ELF-1 (cell line): Measurements from ENCODE around the gene NMRAL1.

Source experiments
- DNase-seq: peaks from one replicate; pipeline ENCODE4 v3.0.0-alpha.2; 2016; ENCODE audit warnings: low read depth, low spot score

The NMRAL1 gene

DNA sequence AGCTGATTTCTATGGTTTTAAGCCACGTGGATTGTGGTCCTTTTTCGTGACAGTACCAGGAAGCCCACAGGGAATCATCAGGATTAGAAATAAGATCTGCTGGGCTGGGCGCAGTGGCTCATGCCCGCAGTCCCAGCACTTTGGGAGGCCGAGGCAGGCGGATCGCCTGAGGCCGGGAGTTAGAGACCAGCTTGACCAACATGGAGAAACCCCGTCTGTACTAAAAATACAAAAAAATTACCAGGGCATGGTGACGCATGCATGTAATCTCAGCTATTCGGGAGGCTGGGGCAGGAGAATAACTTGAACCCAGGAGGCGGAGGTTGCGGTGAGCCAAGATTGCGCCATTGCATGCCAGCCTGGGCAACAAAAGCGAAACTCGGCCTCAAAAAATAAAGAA lies 6.5 kb downstream of the NMRAL1 start:
- no peak for DNase-seq

DNA sequence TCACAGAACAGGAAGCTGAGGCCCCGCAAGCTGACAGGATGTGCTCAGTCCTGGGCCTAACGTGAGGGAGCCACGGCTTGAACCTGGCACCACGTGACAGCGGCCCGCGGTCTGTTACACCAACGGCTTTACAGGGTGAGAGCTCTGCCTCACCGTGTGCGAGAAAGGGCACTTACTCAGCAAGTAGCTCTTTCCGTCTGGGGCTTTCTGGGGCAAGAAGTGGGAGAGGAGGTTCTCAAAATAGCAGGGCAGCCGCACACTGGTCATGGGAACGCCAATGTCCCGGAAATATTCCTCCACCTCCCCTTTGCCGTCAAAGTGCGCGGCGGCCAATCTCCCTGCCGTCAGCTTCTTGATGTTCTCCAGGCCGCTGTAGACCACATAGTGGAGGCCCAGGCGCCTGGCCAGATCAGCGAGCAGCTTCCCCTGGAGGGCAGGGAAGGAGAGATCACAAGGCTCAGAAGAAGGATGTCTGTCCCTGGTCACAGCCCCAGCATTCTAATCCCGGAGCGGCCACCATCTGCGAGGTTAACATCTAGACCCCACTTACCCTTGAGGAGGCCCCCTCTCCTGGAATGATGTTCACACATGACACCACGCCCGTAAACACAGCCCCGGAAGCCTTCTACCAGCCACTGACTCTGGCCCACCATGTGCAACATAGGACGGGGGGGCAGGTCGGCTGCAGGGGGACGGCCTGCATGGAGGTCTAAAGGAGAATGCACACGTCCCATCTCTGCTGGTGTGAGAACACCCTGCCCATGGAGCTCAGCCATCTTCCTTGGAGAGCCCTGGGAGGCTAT lies 8.2 kb downstream of the NMRAL1 start:
- no peak for DNase-seq

DNA sequence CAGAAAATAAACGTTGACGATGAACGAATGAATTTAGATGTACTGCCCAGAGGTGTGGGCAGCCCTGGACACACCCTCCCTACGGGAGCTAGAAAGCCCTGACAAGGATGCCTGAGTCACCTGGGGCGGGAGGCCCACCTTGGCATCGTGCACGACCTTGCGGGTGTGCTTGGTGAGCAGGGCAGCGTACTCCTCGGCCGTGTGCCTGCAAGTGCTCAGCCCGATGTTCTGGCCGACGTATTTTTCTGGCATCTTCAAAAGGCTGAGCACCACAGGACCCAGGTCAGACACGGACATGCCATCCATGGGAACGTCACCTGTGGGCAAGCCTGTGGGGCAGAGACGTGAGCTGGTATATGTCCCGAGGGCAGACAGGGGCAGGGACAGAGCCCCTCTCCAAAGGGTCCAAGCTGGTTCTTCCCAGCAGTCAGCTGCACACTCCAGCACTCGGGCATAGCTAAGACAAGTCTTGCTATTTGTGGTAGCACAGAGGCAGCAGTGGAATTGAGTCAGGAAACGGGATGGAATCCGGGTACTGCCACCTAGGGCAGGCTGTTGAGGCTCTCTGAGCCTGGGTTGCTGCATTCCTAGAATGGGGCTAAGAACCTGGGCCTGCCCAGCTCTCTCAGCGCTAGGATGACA lies 10.8 kb downstream of the NMRAL1 start:
- no peak for DNase-seq

DNA sequence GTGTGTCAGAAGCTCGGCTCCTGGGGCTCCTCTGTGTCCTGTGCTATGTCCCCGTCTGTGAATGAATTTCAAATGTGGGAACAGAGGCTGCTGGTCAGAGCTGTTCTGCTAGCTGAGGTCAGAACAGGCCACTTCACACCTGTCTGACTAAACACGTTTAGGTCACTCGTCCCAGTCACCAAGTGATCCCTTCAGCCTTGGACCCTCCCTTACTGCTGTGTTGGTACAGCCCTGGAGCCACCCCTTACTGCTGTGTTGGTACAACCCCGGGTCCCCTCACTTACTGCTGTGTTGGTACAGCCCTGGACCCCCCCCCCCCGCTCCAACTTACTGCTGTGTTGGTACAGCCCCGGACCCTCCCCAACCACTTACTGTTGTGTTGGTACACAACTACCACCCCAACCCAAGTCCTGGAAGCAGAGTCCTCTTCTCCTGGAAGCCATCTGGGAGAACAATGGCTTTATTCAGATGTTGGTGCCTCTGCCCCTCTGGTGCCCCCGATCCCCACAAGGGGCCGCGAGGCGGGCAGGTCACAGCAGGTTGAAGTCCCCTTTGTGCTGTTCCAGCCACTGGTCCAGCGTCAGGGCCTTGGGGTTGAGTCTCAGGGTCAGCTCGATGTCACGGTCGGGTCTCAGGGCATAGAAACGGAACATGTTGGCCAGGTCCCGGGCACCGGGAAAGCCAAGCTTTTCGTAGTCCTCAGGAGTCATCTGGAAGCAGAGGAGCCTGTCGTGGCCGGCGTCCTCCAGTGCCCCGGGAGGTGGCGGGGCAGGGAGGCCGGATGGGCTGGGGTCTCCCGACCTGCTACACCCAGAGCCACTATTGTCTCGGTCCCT lies 13.0 kb downstream of the NMRAL1 start:
- DNase-seq, result no peak

DNA sequence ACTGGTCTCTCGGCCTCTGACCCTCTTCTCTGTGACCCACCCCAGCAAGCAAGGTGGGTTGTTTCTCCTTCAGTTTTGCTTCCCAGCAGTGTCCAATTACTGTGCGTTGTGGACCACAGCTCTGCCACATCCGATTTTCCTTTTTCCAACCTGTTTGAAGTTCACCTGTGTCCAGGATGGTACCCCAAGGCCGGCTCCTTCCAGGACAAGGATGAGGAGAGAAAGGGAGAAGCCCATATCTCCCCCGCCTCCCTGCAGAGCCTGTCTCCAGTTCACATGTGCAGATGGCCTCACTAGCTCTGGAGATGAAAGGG lies 13.5 kb downstream of the NMRAL1 start:
- DNase-seq, result no peak

DNA sequence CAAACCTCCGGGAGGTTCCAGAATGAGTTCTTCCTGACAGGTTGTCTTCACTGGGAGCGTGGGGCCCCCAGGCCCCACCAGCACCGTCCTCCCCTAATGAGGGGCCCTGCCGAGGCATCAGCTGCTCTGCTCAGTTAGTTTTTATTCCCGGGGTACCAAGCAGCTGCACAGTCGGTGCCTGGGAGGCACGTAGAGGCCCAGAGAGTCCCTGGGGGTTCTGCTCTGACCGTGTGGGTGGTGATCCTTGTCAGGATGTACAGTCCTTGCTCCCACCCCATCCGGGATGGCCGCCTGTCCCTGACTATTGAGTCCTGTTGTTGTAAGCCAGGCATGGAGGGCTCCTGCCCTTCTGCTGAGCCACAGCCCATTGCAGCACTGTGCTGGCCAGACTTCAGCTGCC lies 18.5 kb downstream of the NMRAL1 start:
- DNase-seq, result no peak

DNA sequence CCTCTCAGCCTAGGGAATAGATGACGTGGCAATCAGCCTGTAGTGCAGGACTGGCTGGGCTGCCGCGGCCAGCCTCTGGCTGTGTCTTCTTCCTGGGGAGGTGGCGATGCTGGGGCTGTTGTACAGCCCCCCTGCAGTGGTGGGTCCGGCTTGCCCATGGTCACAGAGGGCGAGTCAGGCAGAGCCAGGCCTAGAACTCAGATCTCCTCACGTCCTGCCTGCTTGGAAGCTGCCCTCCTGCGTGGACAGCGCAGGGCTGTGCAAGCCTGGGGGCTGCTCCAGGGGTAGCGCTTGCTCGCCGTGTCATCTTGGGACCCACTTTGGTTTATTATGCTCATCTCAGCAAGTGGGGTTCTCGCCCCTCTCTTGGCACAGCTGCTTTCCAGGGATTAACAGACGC lies 19.3 kb downstream of the NMRAL1 start:
- DNase-seq, result no peak

DNA sequence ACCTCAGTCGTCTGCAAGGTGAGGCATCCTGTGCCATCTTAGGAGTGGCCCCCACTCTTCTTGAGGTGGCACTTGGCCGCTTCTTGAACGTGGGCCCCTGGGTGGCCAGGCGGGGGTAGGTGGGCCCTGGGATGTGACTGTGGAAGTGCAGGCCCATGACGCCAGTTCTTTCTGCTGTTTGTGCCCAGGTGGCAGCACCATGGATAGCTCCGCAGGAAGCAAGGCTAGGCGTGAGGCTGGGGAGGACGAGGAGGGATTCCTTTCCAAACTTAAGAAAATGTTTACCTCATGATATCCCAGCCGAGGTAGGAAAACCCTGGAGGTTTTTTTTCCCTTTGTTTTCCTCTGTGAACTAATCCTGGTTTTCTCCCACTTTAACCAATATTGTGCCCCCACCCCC lies 19.8 kb downstream of the NMRAL1 start:
- no peak for DNase-seq

DNA sequence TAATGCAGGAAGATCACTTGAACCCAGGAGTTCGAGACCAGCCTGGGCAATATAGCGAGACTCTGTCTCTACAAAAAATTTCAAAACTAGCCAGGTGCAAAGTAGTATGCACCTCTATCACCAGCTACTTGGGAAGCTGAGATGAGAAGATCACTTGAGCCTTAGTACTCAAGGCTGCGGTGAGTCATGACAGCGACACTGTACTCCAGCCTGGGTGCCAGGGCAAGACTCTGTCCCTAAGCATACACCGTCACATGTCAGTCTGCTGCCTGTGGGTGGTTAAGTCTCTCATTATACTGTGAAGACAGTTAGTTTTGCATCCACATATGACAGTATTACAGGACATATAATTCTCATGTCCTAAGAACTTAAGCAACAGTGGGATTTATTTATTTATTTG lies 21.8 kb downstream of the NMRAL1 start:
- DNase-seq, result no peak

DNA sequence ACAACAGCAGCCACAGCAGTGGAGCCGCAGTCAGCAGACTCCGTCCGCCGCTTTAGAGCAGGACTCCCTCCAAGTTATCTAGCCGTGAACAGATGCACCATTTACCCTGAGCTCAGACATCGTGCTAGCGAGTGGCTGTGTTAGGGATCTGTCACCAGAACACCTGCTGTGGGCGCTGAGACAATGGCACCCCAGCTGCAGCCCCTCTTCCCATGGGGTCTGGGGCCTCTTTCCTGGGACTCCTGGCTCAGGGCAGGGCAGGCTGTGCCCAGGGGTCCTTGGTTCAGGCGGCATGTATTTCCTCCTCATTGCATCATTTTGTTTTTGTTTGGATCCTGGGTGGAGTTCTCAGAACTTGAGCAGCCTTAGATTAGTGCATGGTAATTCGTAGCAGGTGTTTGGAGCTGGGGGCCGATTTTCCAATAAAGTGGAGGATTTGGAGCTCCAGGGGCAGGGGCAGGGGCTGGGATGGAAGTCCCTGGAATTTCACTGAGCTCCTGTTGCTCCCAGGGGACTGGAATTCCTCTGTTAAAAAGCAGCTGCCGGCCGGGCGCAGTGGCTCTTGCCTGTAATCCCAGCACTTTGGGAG lies 23.4 kb downstream of the NMRAL1 start:
- DNase-seq, result no peak

DNA sequence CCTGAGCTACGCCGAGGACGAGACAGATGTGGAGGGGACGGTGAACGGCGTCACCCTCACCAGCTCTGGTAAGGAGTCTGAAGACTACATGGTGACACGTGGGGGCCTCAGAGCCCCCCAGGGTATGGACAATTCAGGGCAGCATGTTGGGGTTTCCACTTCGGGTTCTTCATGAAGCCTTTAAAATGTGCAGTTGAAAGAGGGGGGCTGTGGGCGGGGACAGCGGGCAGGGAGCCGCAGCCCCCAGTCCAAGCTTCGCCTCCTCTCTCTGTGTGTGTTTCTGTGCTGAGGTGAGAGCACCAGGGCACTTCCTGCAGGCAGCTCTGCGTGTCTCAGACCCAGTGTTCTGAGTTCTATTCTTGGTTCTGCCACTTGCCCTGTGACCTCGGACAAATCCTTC lies 24.0 kb downstream of the NMRAL1 start:
- DNase-seq, result no peak

DNA sequence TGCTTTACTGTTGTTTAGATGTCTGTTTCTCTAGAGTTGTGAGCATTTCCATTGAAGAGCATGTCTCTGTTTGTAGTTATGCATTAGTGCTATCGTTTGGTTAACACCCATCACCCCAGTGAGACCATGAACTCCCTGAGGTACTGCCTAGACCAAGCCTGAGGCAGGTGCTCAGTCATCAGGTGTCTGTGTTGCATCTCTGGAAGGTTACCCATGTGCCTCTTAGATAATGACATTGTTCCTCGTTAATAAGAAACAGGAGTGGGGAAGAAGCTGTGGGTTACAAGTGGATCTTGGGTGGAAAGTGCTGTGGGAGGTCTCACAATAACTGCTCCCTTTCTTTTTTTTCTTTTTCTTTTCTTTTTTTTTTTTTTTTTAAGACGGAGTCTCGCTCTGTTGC lies 30.4 kb downstream of the NMRAL1 start:
- DNase-seq, result no peak

DNA sequence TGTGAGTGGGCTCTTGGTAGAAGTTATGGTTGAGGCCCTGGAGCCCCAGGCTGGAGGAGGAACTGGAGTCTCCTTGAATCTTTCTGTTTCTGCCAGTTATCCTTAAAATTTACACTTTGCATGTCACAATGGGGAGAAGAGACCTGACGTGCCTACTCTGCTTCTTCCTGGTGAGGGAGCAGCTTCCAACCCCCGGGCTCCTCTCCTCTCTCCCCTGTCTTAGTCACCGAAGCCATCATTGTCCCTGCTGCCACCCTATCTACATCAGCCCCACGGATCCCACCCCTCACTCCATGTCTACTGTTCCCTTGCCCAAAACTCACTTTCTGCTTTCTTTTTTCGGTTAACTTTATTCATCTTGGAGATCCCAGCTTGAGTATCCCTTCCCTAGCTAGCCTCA lies 31.2 kb downstream of the NMRAL1 start:
- no peak for DNase-seq

DNA sequence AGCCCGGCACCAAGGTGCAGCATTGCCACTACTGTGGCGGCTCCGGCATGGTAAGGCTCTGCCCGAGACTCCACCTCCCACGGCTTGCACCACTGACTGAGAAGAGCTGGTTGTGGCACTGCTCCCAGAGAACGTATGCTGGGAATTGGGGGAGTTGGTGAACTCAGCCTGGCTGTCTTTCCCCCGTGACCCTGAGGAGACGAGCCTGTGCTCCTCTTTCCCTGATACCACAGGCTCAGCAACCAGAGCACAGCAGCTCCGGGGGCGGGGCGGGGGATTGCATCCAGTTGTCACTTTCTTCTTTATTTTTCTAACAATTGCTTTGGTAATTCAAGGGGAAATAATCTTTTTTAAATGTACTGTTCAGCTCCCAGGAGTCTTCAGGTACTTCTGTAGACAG lies 32.1 kb downstream of the NMRAL1 start:
- no peak for DNase-seq

DNA sequence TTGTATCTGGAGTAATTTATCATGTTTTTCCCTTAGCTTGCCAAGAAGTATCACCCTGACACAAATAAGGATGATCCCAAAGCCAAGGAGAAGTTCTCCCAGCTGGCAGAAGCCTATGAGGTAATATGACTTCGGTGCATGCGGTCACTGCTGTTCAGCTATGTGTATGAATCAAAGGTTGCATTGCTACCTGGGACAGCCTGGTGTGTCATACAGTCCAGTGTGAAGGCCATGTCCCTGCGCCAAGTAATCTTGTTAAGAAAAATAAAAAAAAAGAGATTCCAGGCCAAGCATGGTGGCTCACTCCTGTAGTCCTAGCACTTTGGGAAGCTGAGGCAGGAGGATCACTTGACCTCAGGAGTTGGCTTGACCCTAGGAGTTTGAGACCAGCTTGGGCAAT lies 37.1 kb downstream of the NMRAL1 start:
- no peak for DNase-seq

DNA sequence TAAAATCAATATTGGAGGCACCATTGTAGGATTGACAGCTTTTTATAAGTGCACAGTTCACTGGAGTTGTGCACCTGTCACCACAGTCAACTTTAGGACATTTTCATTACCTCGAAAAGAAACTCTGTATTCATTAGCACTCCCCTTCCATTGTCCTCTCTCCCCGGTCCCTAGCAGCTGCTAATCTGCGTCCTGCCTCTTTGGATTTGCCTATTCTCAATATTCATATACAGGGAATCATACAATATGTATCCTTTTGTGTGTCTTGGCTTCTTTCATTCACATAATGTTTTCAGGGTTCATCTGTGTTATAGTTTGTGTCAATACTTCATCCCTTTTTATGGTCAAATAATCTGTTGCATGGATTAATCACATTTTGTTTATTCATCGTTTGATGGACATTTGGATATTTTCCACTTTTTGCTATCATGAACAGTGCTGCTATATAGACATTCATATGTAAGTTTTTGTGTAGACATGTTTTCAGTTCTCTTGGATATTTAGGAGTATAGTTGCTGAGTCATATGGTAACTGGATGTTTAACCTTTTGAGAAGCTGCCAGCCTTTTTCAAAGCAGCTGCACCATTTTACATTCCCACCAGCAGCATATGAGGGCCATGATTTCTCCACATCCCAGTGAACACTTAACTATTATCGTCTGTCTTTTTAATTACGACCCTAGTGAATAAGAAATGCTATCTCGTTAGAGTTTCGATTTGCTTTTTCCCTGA lies 38.9 kb downstream of the NMRAL1 start:
- no peak for DNase-seq

DNA sequence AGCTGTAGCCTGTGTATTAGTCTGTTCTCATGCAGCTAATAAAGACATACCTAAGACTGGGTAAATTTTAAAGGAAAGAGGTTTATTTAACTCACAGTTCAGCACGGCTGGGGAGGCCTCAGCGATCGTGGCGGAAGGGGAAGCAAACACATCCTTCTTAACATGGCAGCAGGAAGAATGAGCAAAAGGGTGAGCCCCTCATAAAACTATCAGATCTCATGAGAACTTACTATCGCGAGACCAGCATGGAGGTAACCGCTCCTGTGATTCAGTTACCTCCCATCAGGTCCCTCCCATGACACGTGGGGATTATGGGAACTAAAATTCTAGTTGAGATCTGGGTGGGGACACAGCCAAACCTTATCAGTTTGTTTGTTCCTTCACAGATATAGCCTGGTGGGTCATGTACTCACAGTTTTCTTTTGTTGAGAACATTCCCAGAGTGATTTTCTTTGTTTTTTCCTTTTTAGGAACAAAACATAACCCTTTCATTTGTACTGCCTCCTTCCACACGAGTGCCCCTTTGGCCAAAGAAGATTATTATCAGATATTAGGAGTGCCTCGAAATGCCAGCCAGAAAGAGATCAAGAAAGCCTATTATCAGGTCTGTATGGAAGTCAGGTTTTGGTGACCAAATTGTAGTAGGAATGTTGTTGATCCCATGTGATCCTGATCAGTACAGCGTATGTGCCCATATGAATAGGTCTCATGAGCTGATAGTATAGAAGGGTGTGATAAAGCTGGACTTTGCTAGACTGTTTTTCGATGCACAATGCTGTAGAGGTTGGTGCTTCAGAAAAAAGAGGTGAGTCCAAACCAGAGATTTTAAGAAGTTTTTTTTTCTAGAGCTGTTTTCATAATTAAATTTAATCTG lies 40.3 kb downstream of the NMRAL1 start:
- DNase-seq, result no peak

DNA sequence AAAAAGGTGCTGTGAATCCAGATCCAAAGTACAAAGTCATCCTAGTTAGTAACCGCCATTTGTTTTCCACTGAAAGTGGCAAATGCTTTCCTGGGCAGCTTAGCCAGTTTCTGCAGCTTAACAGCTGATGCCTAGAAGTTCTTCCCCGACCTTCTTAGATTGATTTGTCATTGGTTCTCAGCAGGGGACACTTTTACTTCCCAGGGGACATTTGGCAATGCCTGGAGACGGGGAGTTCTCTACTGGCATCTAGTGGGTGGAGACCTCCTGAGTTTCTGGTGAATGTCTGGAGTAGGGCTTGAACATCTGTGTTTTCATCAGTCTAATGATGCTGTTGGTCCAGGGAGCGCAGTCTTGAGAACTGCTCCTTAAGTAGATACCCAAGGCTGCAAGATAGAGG lies 41.2 kb downstream of the NMRAL1 start:
- DNase-seq, result no peak

DNA sequence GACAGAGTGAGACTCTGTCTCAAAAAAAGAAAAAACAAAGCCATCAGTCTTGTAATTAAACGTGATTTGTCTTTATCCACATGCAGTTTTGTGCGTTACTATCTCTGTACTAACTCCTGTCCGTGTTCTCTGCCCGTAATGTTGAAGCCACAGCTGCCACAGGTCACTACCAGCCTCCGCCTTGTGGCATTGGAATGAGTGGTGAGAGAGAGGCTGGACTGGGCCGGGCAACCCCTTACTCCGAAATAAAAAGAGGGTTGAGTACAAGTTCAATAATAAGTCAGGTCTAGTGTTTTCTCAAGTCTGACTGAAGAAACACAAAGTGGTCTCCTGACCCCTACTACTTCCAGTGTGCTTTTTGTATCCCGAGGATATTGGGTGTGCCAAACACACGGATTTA lies 43.4 kb downstream of the NMRAL1 start:
- DNase-seq, result no peak

DNA sequence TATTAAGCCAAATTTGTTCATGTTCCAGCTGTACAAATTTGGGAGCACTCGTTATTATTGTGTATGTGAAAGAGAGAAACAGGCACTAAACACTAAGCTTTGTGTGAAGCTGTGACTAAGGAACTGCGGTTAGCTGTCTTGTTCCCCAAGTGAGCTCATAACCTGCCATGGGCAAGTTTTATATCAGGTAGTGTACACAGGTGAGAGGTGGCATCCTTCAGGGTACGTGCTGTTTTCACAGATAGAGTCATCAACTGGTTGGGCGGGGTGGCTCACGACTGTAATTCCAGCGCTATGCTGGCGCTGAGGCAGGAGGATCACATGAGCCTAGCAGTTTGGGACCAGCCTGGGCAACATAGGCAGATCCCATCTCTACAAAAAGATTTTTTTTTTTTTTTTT lies 45.9 kb downstream of the NMRAL1 start:
- DNase-seq, result no peak
